K562 (cell line): ENCODE results near the gene ZNF726.

Experiments used
- CTCF ChIP-seq, 3 experiments: IDR thresholded peaks in 2 of 3; conservative IDR thresholded peaks in 1 of 3; 2 replicates each; pipeline ENCODE4 v1.5.1; 2011 to 2012; ENCODE audit warnings: low read length in 3 of 3, mild to moderate bottlenecking in 3 of 3, control low read depth in 2 of 3, improper control_type of control experiment in 1 of 3, inconsistent platforms in 1 of 3, low read depth in 1 of 3, mixed read lengths in 1 of 3, moderate library complexity in 1 of 3; ENCODE audit not compliant: insufficient read depth in 2 of 3
- ETV6 ChIP-seq, 3 experiments: fragments of 150-350 bp in 1 of 3; sonication (generic) in 1 of 3; formaldehyde crosslinking in 1 of 3; IDR thresholded peaks; 2 replicates each; pipeline versions ENCODE4 v1.6.1 to v1.8.0; 2014 to 2022; ENCODE audit warnings: borderline replicate concordance in 2 of 3, low read depth in 2 of 3, antibody characterized with exemption in 1 of 3, low read length in 1 of 3, mild to moderate bottlenecking in 1 of 3, missing genetic modification reagents in 1 of 3
- ZFP1 ChIP-seq: fragments of 450-650 bp; formaldehyde crosslinking; IDR thresholded peaks from 2 replicates; pipeline ENCODE4 v1.4.0; 2020; ENCODE audit warnings: mild to moderate bottlenecking, mixed read lengths
- ZNF830 ChIP-seq: fragments of 250-450 bp; sonication (Bioruptor Pico); IDR thresholded peaks from 2 replicates; pipeline ENCODE4 v1.5.0; 2021; ENCODE audit warnings: mild to moderate bottlenecking
- TF ChIP-seq, protein P1 (sequence below), 2 experiments: IDR thresholded peaks; 2 replicates each; pipeline ENCODE4 v1.6.1; 2012; ENCODE audit warnings: improper control_type of control experiment in 2 of 2, low read depth in 2 of 2, low read length in 2 of 2, borderline replicate concordance in 1 of 2

DNA sequence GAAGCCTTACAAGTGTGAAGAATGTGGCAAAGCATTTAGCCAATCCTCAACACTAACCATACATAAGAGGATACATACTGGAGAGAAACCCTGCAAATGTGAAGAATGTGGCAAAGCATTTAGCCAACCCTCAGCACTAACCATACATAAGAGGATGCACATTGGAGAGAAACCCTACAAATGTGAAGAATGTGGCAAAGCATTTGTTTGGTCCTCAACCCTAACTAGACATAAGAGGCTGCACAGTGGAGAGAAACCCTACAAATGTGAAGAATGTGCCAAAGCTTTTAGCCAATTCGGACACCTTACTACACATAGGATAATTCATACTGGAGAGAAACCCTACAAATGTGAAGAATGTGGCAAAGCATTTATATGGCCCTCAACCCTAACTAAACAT is 18.2 kb downstream of the ZNF726 start:
- TF ChIP-seq, protein P1, sequence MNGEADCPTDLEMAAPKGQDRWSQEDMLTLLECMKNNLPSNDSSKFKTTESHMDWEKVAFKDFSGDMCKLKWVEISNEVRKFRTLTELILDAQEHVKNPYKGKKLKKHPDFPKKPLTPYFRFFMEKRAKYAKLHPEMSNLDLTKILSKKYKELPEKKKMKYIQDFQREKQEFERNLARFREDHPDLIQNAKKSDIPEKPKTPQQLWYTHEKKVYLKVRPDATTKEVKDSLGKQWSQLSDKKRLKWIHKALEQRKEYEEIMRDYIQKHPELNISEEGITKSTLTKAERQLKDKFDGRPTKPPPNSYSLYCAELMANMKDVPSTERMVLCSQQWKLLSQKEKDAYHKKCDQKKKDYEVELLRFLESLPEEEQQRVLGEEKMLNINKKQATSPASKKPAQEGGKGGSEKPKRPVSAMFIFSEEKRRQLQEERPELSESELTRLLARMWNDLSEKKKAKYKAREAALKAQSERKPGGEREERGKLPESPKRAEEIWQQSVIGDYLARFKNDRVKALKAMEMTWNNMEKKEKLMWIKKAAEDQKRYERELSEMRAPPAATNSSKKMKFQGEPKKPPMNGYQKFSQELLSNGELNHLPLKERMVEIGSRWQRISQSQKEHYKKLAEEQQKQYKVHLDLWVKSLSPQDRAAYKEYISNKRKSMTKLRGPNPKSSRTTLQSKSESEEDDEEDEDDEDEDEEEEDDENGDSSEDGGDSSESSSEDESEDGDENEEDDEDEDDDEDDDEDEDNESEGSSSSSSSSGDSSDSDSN (IDR thresholded peaks at IDR 0.05; ENCODE audit: borderline replicate concordance in 1 of 2, low read depth in 2 of 2, low read length in 2 of 2), result no peak
- no peak for TF ChIP-seq ETV6 (IDR thresholded peaks at IDR 0.05; ENCODE audit: borderline replicate concordance in 1 of 2, low read depth in 2 of 2, low read length in 1 of 2)
- no peak for TF ChIP-seq ETV6 (CRISPR knock-in tag; IDR thresholded peaks at IDR 0.05; ENCODE audit: borderline replicate concordance)
- no peak for TF ChIP-seq CTCF (IDR thresholded peaks at IDR 0.05 in 2 of 3, conservative IDR thresholded peaks at IDR 0.05 in 1 of 3; ENCODE audit: insufficient read depth in 2 of 3, low read depth in 1 of 3, low read length in 3 of 3)
- no peak for TF ChIP-seq ZFP1 (CRISPR knock-in tag)
- TF ChIP-seq ZNF830, result no peak
